NB4 (cell line): Measurements from ENCODE around the gene IRX4.

Experiments
- MYC ChIP-seq: IDR thresholded peaks from 2 replicates; pipeline ENCODE4 v1.6.1; 2011; ENCODE audit warnings: low read depth, low read length
- POLR2A ChIP-seq: IDR thresholded peaks from 2 replicates; pipeline ENCODE4 v1.6.1; 2011; ENCODE audit warnings: mild to moderate bottlenecking; ENCODE audit not compliant: insufficient read length; ENCODE audit errors: extremely low read depth
- TF ChIP-seq, protein P1 (sequence below): IDR thresholded peaks from one replicate; pipeline ENCODE4 v1.5.1; 2012; ENCODE audit warnings: low read depth, low read length
- TF ChIP-seq, protein P2 (sequence below): IDR thresholded peaks from 2 replicates; pipeline ENCODE4 v1.6.1; 2011; ENCODE audit warnings: low read depth, low read length

DNA sequence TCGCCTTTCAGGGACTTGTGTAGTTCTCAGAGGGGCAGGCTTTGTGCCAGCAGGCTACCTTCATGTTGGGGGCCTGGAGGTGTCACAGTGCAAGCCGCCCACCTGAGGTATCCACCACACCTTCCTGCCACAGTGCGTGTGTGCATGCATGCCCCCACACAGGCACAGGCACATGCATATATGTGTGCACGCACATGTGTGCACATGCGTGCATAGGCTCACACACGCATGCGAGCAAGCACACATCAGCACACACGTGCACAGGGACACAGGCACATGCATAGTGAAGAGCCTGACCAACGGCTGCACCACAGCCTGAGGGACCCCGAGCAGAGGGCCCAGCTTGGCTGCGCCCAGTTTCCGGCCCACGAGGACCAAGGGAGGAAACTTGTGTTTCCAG is 36.1 kb downstream of the IRX4 start:
- TF ChIP-seq, protein P1, sequence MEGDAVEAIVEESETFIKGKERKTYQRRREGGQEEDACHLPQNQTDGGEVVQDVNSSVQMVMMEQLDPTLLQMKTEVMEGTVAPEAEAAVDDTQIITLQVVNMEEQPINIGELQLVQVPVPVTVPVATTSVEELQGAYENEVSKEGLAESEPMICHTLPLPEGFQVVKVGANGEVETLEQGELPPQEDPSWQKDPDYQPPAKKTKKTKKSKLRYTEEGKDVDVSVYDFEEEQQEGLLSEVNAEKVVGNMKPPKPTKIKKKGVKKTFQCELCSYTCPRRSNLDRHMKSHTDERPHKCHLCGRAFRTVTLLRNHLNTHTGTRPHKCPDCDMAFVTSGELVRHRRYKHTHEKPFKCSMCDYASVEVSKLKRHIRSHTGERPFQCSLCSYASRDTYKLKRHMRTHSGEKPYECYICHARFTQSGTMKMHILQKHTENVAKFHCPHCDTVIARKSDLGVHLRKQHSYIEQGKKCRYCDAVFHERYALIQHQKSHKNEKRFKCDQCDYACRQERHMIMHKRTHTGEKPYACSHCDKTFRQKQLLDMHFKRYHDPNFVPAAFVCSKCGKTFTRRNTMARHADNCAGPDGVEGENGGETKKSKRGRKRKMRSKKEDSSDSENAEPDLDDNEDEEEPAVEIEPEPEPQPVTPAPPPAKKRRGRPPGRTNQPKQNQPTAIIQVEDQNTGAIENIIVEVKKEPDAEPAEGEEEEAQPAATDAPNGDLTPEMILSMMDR: no peak
- TF ChIP-seq, protein P2, sequence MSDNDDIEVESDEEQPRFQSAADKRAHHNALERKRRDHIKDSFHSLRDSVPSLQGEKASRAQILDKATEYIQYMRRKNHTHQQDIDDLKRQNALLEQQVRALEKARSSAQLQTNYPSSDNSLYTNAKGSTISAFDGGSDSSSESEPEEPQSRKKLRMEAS: no peak
- no peak for TF ChIP-seq POLR2A
- no peak for TF ChIP-seq MYC
